ENCODE measurements around the gene TPRA1.
"Not testable (repeated sequence)": the region's sequence is repeated elsewhere in the genome, so short reads cannot be mapped to it uniquely, and the experiment has no call there.

TPRA1 gene

GRCh38 chr3:127539366-127540060, 51.0 kb downstream of the TPRA1 start:
- Histone ChIP-seq H3K27me3 (ENCODE audit: low read depth) (peaks cover 11% of the 10 kb centered on the region; the same call in 1 of the 2 replicates), H3K36me3 (replicated peaks) (no peaks in the 10 kb centered on the region), H3K4me3 (no peak overlapping the region), H3K4me1 (no peaks in the 10 kb centered on the region), H3K9me3 (no peaks in the 10 kb centered on the region)
- no peak for DNase-seq (ENCODE audit: low spot score in 2 of 2)
- in situ Hi-C loops (cut with MboI; ENCODE audit: low sequenced_read_pairs), result loop anchor here (10.0 kb wide), 1 partner anchor 865 kb away; no protein-coding TSS in a partner anchor

GRCh38 chr3:127538569-127538968, 52.0 kb downstream of the TPRA1 start:
- peaks cover 11% of the 10 kb centered on the region; the same call in 1 of the 2 replicates for H3K27me3 ChIP-seq (ENCODE audit: low read depth)
- no peak for DNase-seq (ENCODE audit: low spot score in 2 of 2)
- in situ Hi-C loops (cut with MboI; ENCODE audit: low sequenced_read_pairs), result no loop called here
- no peak overlapping the region for H3K4me3 ChIP-seq
- no peaks in the 10 kb centered on the region for H3K9me3 ChIP-seq
- no peaks in the 10 kb centered on the region for H3K36me3 ChIP-seq (replicated peaks)
- no peaks in the 10 kb centered on the region for H3K4me1 ChIP-seq

- no peak overlapping the region for H3K4me3 ChIP-seq
- peaks cover 11% of the 10 kb centered on the region; the same call in 1 of the 2 replicates for H3K27me3 ChIP-seq (ENCODE audit: low read depth)
- DNase-seq (ENCODE audit: low spot score in 2 of 2), result no peak
- in situ Hi-C loops (cut with MboI; ENCODE audit: low sequenced_read_pairs), result no loop called here
- H3K36me3 ChIP-seq (replicated peaks), result no peaks in the 10 kb centered on the region
- no peaks in the 10 kb centered on the region for H3K4me1 ChIP-seq
- H3K9me3 ChIP-seq, result no peaks in the 10 kb centered on the region
Measured at GRCh38 chr3:127536830-127537812, 53.4 kb downstream of the TPRA1 start.

GRCh38 chr3:127535901-127536829, 54.4 kb downstream of the TPRA1 start:
- in situ Hi-C loops (cut with MboI; ENCODE audit: low sequenced_read_pairs), result no loop called here
- no peak for DNase-seq (ENCODE audit: low spot score in 2 of 2)
- Histone ChIP-seq H3K4me1 (no peaks in the 10 kb centered on the region), H3K27me3 (ENCODE audit: low read depth) (peaks cover 11% of the 10 kb centered on the region; the same call in 1 of the 2 replicates), H3K9me3 (no peaks in the 10 kb centered on the region), H3K4me3 (no peak overlapping the region), H3K36me3 (replicated peaks) (no peaks in the 10 kb centered on the region)

- in situ Hi-C loops (cut with MboI; ENCODE audit: low sequenced_read_pairs), result no loop called here
- no peaks in the 10 kb centered on the region for H3K4me1 ChIP-seq
- peaks cover 11% of the 10 kb centered on the region; the same call in 1 of the 2 replicates for H3K27me3 ChIP-seq (ENCODE audit: low read depth)
- H3K36me3 ChIP-seq (replicated peaks), result no peaks in the 10 kb centered on the region
- no peaks in the 10 kb centered on the region for H3K9me3 ChIP-seq
- DNase-seq (ENCODE audit: low spot score in 2 of 2), result no peak
- no peak overlapping the region for H3K4me3 ChIP-seq
Measured at GRCh38 chr3:127535106-127535785, 55.3 kb downstream of the TPRA1 start.

GRCh38 chr3:127534564-127534963, 56.0 kb downstream of the TPRA1 start:
- H3K36me3 ChIP-seq (replicated peaks), result no peaks in the 10 kb centered on the region
- no peak for DNase-seq (ENCODE audit: low spot score in 2 of 2)
- no peaks in the 10 kb centered on the region for H3K4me1 ChIP-seq
- no peak overlapping the region for H3K4me3 ChIP-seq
- no peaks in the 10 kb centered on the region for H3K9me3 ChIP-seq
- peaks cover 8% of the 10 kb centered on the region; the same call in 1 of the 2 replicates for H3K27me3 ChIP-seq (ENCODE audit: low read depth)
- in situ Hi-C loops (cut with MboI; ENCODE audit: low sequenced_read_pairs), result no loop called here

GRCh38 chr3:127534161-127534451, 56.4 kb downstream of the TPRA1 start:
- H3K4me1 ChIP-seq, result no peaks in the 10 kb centered on the region
- no peak for DNase-seq (ENCODE audit: low spot score in 2 of 2)
- no peak overlapping the region for H3K4me3 ChIP-seq
- H3K36me3 ChIP-seq (replicated peaks), result no peaks in the 10 kb centered on the region
- in situ Hi-C loops (cut with MboI; ENCODE audit: low sequenced_read_pairs), result no loop called here
- H3K27me3 ChIP-seq (ENCODE audit: low read depth), result peaks cover 5% of the 10 kb centered on the region; the same call in 1 of the 2 replicates
- H3K9me3 ChIP-seq, result no peaks in the 10 kb centered on the region

GRCh38 chr3:127532561-127533203, 57.9 kb downstream of the TPRA1 start:
- in situ Hi-C loops (cut with MboI; ENCODE audit: low sequenced_read_pairs), result no loop called here
- H3K4me1 ChIP-seq, result no peaks in the 10 kb centered on the region
- no peaks in the 10 kb centered on the region for H3K9me3 ChIP-seq
- H3K27me3 ChIP-seq (ENCODE audit: low read depth), result no peaks in the 10 kb centered on the region
- no peak overlapping the region for H3K4me3 ChIP-seq
- H3K36me3 ChIP-seq (replicated peaks), result no peaks in the 10 kb centered on the region
- DNase-seq (ENCODE audit: low spot score in 2 of 2), result no peak

- peaks cover 6% of the 10 kb centered on the region; the same call in 1 of the 2 replicates for H3K27me3 ChIP-seq (ENCODE audit: low read depth)
- no peaks in the 10 kb centered on the region for H3K4me1 ChIP-seq
- no peak for DNase-seq (ENCODE audit: low spot score in 2 of 2)
- H3K36me3 ChIP-seq (replicated peaks), result no peaks in the 10 kb centered on the region
- no peak overlapping the region for H3K4me3 ChIP-seq
- no peaks in the 10 kb centered on the region for H3K9me3 ChIP-seq
- in situ Hi-C loops (cut with MboI; ENCODE audit: low sequenced_read_pairs), result no loop called here
Measured at GRCh38 chr3:127531821-127532220, 58.7 kb downstream of the TPRA1 start.

- H3K9me3 ChIP-seq; DNase-seq (ENCODE audit: low spot score in 2 of 2); H3K4me1 ChIP-seq; in situ Hi-C loops (cut with MboI; ENCODE audit: low sequenced_read_pairs); H3K4me3 ChIP-seq; H3K36me3 ChIP-seq (replicated peaks); H3K27me3 ChIP-seq (ENCODE audit: low read depth): not testable (repeated sequence)
Measured at GRCh38 chr3:127530863-127531262, 59.7 kb downstream of the TPRA1 start.

GRCh38 chr3:127529346-127530188, 61.0 kb downstream of the TPRA1 start:
- no peak for DNase-seq (ENCODE audit: low spot score in 2 of 2)

GRCh38 chr3:127525373-127525772, 65.2 kb downstream of the TPRA1 start:
- DNase-seq (ENCODE audit: low spot score in 2 of 2), result no peak
- H3K9me3 ChIP-seq, result 0 out of 2 replicates have a peak, but pooled peaks cover 2% of the 10 kb centered on the region
- no peaks in the 10 kb centered on the region for H3K36me3 ChIP-seq (replicated peaks)
- in situ Hi-C loops (cut with MboI; ENCODE audit: low sequenced_read_pairs), result no loop called here
- H3K4me3 ChIP-seq, result no peak overlapping the region
- peaks cover 16% of the 10 kb centered on the region; the same call in 1 of the 2 replicates for H3K27me3 ChIP-seq (ENCODE audit: low read depth)
- no peaks in the 10 kb centered on the region for H3K4me1 ChIP-seq

More at GRCh38 chr3:127529346-127530188, 61.0 kb downstream of the TPRA1 start:
- Histone ChIP-seq H3K9me3 (no peaks in the 10 kb centered on the region), H3K27me3 (ENCODE audit: low read depth) (peaks cover 9% of the 10 kb centered on the region; the same call in 1 of the 2 replicates), H3K4me3 (no peak overlapping the region), H3K36me3 (replicated peaks) (no peaks in the 10 kb centered on the region), H3K4me1 (no peaks in the 10 kb centered on the region)
- in situ Hi-C loops (cut with MboI; ENCODE audit: low sequenced_read_pairs), result no loop called here
